Keratinocyte (primary cell): ENCODE data around the gene ACBD6. TPM values are rescaled to one million over a fixed set of nuclear protein-coding genes. Genes with fewer than 3 reads are reported as not detected.

Source experiments
- DNase-seq: peaks from one replicate; pipeline ENCODE4 v3.0.0-alpha.2; 2011; ENCODE audit warnings: low read depth, missing footprints, low spot score
- FAIRE-seq: peaks from 2 replicates; lab custom pipeline; 2011; peaks lifted over from hg19 to GRCh38; lab: Jason Lieb, UNC
- H2AFZ ChIP-seq: 2 replicates; pipeline ENCODE4 v1.6.0; 2012; ENCODE audit warnings: low read length, control low read depth, inconsistent platforms; ENCODE audit not compliant: control insufficient read depth
- H3K27ac ChIP-seq: 2 replicates; pipeline ENCODE4 v1.5.1; 2011; ENCODE audit warnings: low read length; ENCODE audit not compliant: control insufficient read depth, insufficient read depth
- H3K27me3 ChIP-seq: 3 replicates; pipeline ENCODE4 v1.6.0; 2011; ENCODE audit warnings: low read length; ENCODE audit not compliant: control insufficient read depth, insufficient read depth; ENCODE audit errors: extremely low read depth
- H3K36me3 ChIP-seq, 2 experiments: 2 replicates in 1 of 2; 3 replicates in 1 of 2; pipeline ENCODE4 v1.5.1; 2011; ENCODE audit warnings: low read length in 2 of 2, mild to moderate bottlenecking in 1 of 2; ENCODE audit not compliant: control insufficient read depth in 2 of 2, insufficient read depth in 2 of 2; ENCODE audit errors: extremely low read depth in 1 of 2
- H3K4me1 ChIP-seq: 3 replicates; pipeline ENCODE4 v1.5.1; 2011; ENCODE audit warnings: low read length; ENCODE audit not compliant: control insufficient read depth, insufficient read depth; ENCODE audit errors: extremely low read depth
- H3K4me2 ChIP-seq: 3 replicates; pipeline ENCODE4 v1.6.0; 2011; ENCODE audit warnings: low read depth, low read length; ENCODE audit not compliant: control insufficient read depth, insufficient read depth; ENCODE audit errors: extremely low read depth
- H3K4me3 ChIP-seq, 3 experiments: fragments of 200-600 bp in 1 of 3; sonication (generic) in 1 of 3; 2 replicates in 2 of 3; 3 replicates in 1 of 3; pipeline ENCODE4 v1.5.1; 2011 to 2016; ENCODE audit warnings: low read length in 3 of 3, mild to moderate bottlenecking in 3 of 3, control low read depth in 2 of 3, inconsistent platforms in 1 of 3, low read depth in 1 of 3, mixed read lengths in 1 of 3, mixed run types in 1 of 3, moderate library complexity in 1 of 3; ENCODE audit not compliant: control insufficient read depth in 2 of 3, insufficient read depth in 2 of 3; ENCODE audit errors: extremely low read depth in 1 of 3
- H3K79me2 ChIP-seq: 2 replicates; pipeline ENCODE4 v1.6.0; 2012; ENCODE audit warnings: low read length; ENCODE audit not compliant: control insufficient read depth, insufficient read depth
- H3K9ac ChIP-seq: 3 replicates; pipeline ENCODE4 v1.6.0; 2011; ENCODE audit warnings: low read length; ENCODE audit not compliant: control insufficient read depth, insufficient read depth; ENCODE audit errors: extremely low read depth
- H3K9me1 ChIP-seq: 3 replicates; pipeline ENCODE4 v1.6.0; 2011; ENCODE audit warnings: low read length; ENCODE audit not compliant: control insufficient read depth, insufficient read depth; ENCODE audit errors: extremely low read depth
- H3K9me3 ChIP-seq: 2 replicates; pipeline ENCODE4 v1.5.1; 2012; ENCODE audit warnings: low read depth, low read length; ENCODE audit not compliant: control insufficient read depth
- H4K20me1 ChIP-seq: 3 replicates; pipeline ENCODE4 v1.6.0; 2011; ENCODE audit warnings: low read length; ENCODE audit not compliant: control insufficient read depth, insufficient read depth; ENCODE audit errors: extremely low read depth
- CTCF ChIP-seq, 3 experiments: IDR thresholded peaks in 1 of 3; conservative IDR thresholded peaks in 1 of 3; optimal IDR thresholded peaks in 1 of 3; 2 replicates in 2 of 3; 3 replicates in 1 of 3; pipeline versions ENCODE3 to v1.5.1; 2011; ENCODE audit warnings: low read length in 3 of 3, mild to moderate bottlenecking in 3 of 3, moderate library complexity in 2 of 3, control low read depth in 1 of 3, inconsistent platforms in 1 of 3; ENCODE audit not compliant: insufficient read depth in 2 of 3; ENCODE audit errors: extremely low read depth in 1 of 3
- EZH2 ChIP-seq: IDR thresholded peaks from one replicate; pipeline ENCODE4 v1.6.1; 2012; ENCODE audit warnings: inconsistent platforms, mild to moderate bottlenecking, low read length, moderate library complexity
- dilution Hi-C: fragments of 300-500 bp; cut with MboI; formaldehyde crosslinking; loops from one replicate; pipeline ENCODE4 v1.7.0; 2020; ENCODE audit warnings: low sequenced_read_pairs; ENCODE audit not compliant: extremely low pct_ligation_motif_present
- polyA plus RNA-seq, 5 experiments: library from polyadenylated mRNA; depleted of rRNA in 3 of 5; stranded (reverse) in 3 of 5; stranded (forward) in 1 of 5; unstranded in 1 of 5; fragments of >200 nt; gene quantifications; 1 replicate in 1 of 5; 2 replicates in 3 of 5; 3 replicates in 1 of 5; pipeline versions ENCODE4 v1.2.1 to v1.2.3, GENCODE V29; 2011 to 2012; ENCODE audit warnings: missing spikeins in 2 of 5, low read depth in 1 of 5, low replicate concordance in 1 of 5

ACBD6 gene
- polyA plus RNA-seq, 1 donor (not counting 4 experiments of a cell fraction or from before 2014, with no cell fraction given), result 47.5 TPM

DNA sequence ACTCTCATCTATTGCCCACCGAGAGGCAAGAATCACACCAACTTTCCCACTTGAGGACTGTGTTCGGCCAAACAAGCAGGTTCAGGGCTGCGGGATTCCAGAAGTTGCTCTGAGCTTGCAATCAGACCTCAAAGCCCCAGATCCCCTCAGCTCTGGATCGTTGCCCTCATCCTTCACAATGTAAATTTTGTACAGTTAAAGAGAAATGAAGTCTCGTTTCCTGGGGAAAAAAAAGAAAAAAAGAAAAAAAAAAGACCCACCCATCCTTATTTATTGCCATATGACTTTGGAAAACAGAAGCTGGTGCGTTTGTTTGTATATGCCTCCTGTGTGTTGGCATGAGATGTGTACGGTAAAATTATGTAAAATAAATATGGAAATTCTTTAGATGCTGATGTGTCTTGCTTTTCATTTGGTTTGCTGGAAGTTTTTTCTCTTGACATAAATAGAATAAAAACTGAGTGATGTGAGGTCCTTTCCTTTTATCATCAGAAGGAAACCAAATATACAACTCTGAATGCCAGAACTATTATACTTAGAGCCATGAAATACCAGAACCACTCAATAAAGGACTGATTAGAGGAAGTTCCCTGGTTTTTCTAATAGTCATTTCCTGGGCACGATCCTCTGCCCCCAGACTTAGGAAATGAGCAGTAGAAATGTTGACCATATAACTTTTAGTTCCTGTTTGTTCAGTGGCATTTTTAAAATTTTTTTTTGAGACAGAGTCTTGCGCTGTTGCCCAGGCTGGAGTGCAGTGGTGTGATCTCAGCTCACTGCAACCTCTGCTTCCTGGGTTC is 223.6 kb downstream of the ACBD6 start:
- Histone ChIP-seq H3K4me1 (no peaks in the 10 kb centered on the region), H2AFZ (no peak overlapping the region), H3K9me3 (no peaks in the 10 kb centered on the region), H3K27ac (no peak overlapping the region), H4K20me1 (no peaks in the 10 kb centered on the region), H3K4me3 (no peak overlapping the region), H3K79me2 (no peaks in the 10 kb centered on the region), H3K9ac (no peak overlapping the region), H3K36me3 (peaks cover 14 to 27% of the 10 kb centered on the region in 2 experiments), H3K27me3 (no peaks in the 10 kb centered on the region), H3K4me2 (no peak overlapping the region), H3K9me1 (no peaks in the 10 kb centered on the region)
- DNase-seq, result no peak
- dilution Hi-C loops, result no loop called here
- TF ChIP-seq CTCF (optimal IDR thresholded peaks at IDR 0.05 in 1 of 3, IDR thresholded peaks at IDR 0.05 in 1 of 3, conservative IDR thresholded peaks at IDR 0.05 in 1 of 3; ENCODE audit: extremely low read depth in 1 of 3, insufficient read depth in 2 of 3, low read length in 3 of 3) (no peak), EZH2 (no peak)
- no peak for FAIRE-seq

GRCh38 chr1:180278194-180278515 is 224.2 kb downstream of the ACBD6 start:
- Histone ChIP-seq H3K4me2 (no peak overlapping the region), H3K9ac (no peak overlapping the region), H3K4me3 (no peak overlapping the region), H3K9me3 (no peaks in the 10 kb centered on the region), H3K36me3 (peaks cover 14 to 25% of the 10 kb centered on the region in 2 experiments), H4K20me1 (no peaks in the 10 kb centered on the region), H3K4me1 (no peaks in the 10 kb centered on the region), H3K27me3 (no peaks in the 10 kb centered on the region), H3K27ac (no peak overlapping the region), H3K79me2 (no peaks in the 10 kb centered on the region), H2AFZ (no peak overlapping the region), H3K9me1 (no peaks in the 10 kb centered on the region)
- FAIRE-seq, result no peak
- no peak for TF ChIP-seq CTCF (optimal IDR thresholded peaks at IDR 0.05 in 1 of 3, IDR thresholded peaks at IDR 0.05 in 1 of 3, conservative IDR thresholded peaks at IDR 0.05 in 1 of 3; ENCODE audit: extremely low read depth in 1 of 3, insufficient read depth in 2 of 3, low read length in 3 of 3)
- TF ChIP-seq EZH2, result no peak
- no peak for DNase-seq
- dilution Hi-C loops, result no loop called here
